ENCODE results near the gene LRRC4C.

- TF ChIP-seq EZH2 (IDR thresholded peaks at IDR 0.05) (no peak), CTCF (IDR thresholded peaks at IDR 0.05) (no peak), EZH2phosphoT487 (IDR thresholded peaks at IDR 0.05) (no peak)
Observed at GRCh38 chr11:40203606-40204005, 1255.8 kb downstream of the LRRC4C start.
